Heart left ventricle (tissue), 13 donors: ENCODE results near the gene TMEM179.

ENCODE experiments used
- CTCF ChIP-seq, 12 donors: fragments of 200-600 bp; sonication (generic) in 4 of 12; IDR thresholded peaks; one replicate each; pipeline versions ENCODE4 v1.5.0 to v1.8.0; 2018 to 2022; ENCODE audit warnings: antibody characterized with exemption in 12 of 12, mild to moderate bottlenecking in 5 of 12
- POLR2A ChIP-seq, 2 donors: fragments of 450-650 bp; IDR thresholded peaks; one replicate each; pipeline ENCODE4 v1.6.1; 2017; ENCODE audit warnings: antibody characterized with exemption in 2 of 2, mild to moderate bottlenecking in 2 of 2, moderate library complexity in 2 of 2
- donor health status: ischemic (EF 13 %, LVEDD 7.1; RV severe dilation, severe dysfunction).
- donor health status: DM: no; HTN: yes; CAD: no.
- donor health status: DM: no; HTN: no; CAD: no.
- donor health status: ischemic (EF 25% LVEDD 6.9; RV normal size, moderate dysfunction).
- donor health status: ischemic (EF 25% LVEDD 5.7; RV mildly dilated, moderate dysfunction).
- donor health status: ischemic (EF 35%, LVEDD 5.7; RV mildly dilated, moderate dysfunction).
- donor health status: nonischemic (EF 11% LVEDD 7.7; RV severe dilation, severe dysfunction).
- donor health status: DM: yes; HTN: yes; CAD: no.
- donor health status: PGD.
- donor health status: ischemic (EF 29% LVEDD 5.4; RV normal size, mild dysfunction).
- donor health status: nonischemic (EF 23%, LVEDD 6.1; RV moderate dilation, normal function).

- TF ChIP-seq CTCF (IDR thresholded peaks at IDR 0.05) (no peak), POLR2A (IDR thresholded peaks at IDR 0.05) (no peak)
Observed at GRCh38 chr14:104601786-104602185, 2.8 kb downstream of the TMEM179 start.
